GM19035 (cell line): ENCODE results near the gene RPS10.

Experiments
- ATAC-seq: cut with Tn5 transposase; IDR thresholded peaks from one replicate; pipeline ENCODE4 v1.9.1; 2021; ENCODE audit not compliant: unreplicated experiment

The RPS10 gene

GRCh38 chr6:34425498-34426410, at the start of gene RPS10:
RPS10 (minus strand) TSS chr6:34426069; CDS start chr6:34425221, 848 bp downstream.
- ATAC-seq: peak; percentile 88

- ATAC-seq: no peak
Measured at GRCh38 chr6:34475238-34475682, 49.4 kb upstream of the RPS10 start.

- no peak for ATAC-seq
Measured at GRCh38 chr6:34474754-34475153, 48.9 kb upstream of the RPS10 start.

- ATAC-seq: no peak
Measured at GRCh38 chr6:34473967-34474366, 48.1 kb upstream of the RPS10 start.

GRCh38 chr6:34472425-34472824, 46.6 kb upstream of the RPS10 start:
- ATAC-seq: no peak

GRCh38 chr6:34469499-34469898, 43.6 kb upstream of the RPS10 start:
- no peak for ATAC-seq

- no peak for ATAC-seq
Measured at GRCh38 chr6:34468378-34468892, 42.6 kb upstream of the RPS10 start.

GRCh38 chr6:34466242-34467185, 40.6 kb upstream of the RPS10 start:
- no peak for ATAC-seq

GRCh38 chr6:34465531-34466241, 39.8 kb upstream of the RPS10 start, which contains the start of gene PACSIN1:
PACSIN1 (plus strand) TSS chr6:34466076; CDS start chr6:34526306, 60,230 bp downstream.
- no peak for ATAC-seq

GRCh38 chr6:34463849-34464248, 38.0 kb upstream of the RPS10 start:
- no peak for ATAC-seq

- ATAC-seq: no peak
Measured at GRCh38 chr6:34463299-34463698, 37.4 kb upstream of the RPS10 start.

GRCh38 chr6:34462551-34462971, 36.7 kb upstream of the RPS10 start:
- ATAC-seq: no peak

GRCh38 chr6:34462010-34462409, 36.1 kb upstream of the RPS10 start:
- ATAC-seq: no peak

GRCh38 chr6:34460796-34461507, 35.1 kb upstream of the RPS10 start:
- ATAC-seq: no peak

GRCh38 chr6:34459899-34460593, 34.2 kb upstream of the RPS10 start:
- ATAC-seq: no peak

- ATAC-seq: no peak
Measured at GRCh38 chr6:34457742-34458735, 32.2 kb upstream of the RPS10 start.

- ATAC-seq: no peak
Measured at GRCh38 chr6:34457382-34457741, 31.5 kb upstream of the RPS10 start.

- ATAC-seq: no peak
Measured at GRCh38 chr6:34455831-34456230, 30.0 kb upstream of the RPS10 start.
